Astrocyte of the cerebellum (primary cell): ENCODE measurements around the gene IFT22.

Experiments used
- DNase-seq: peaks from one replicate; pipeline ENCODE4 v3.0.0-alpha.2; 2011; ENCODE audit warnings: low read depth
- H3K4me3 ChIP-seq: 2 replicates; pipeline ENCODE4 v1.5.1; 2011; ENCODE audit warnings: mild to moderate bottlenecking, low read depth, low read length, moderate library complexity
- CTCF ChIP-seq: IDR thresholded peaks from 2 replicates; pipeline ENCODE4 v1.5.1; 2012; ENCODE audit warnings: low read length, low read depth, moderate library complexity, mild to moderate bottlenecking; ENCODE audit errors: missing control alignments
- in situ Hi-C: cut with HindIII; loops from 2 replicates; pipeline ENCODE4 v1.10.0; 2017; ENCODE audit warnings: low sequenced_read_pairs

IFT22 gene

GRCh38 chr7:101321491-101322401 lies at the start of gene IFT22:
Gene IFT22, minus strand, starts transcription at chr7:101321812. Its CDS starts 103 bp downstream, at chr7:101321709.
- TF ChIP-seq CTCF, result peak; percentile 51
- DNase-seq, result peak; percentile 71
- peak within 1 kb of the TSS; percentile 91 for H3K4me3 ChIP-seq
- in situ Hi-C loops, result no loop called here

- no peak for TF ChIP-seq CTCF
- no peak for DNase-seq
- no peak overlapping the region for H3K4me3 ChIP-seq
- in situ Hi-C loops, result no loop called here
These were observed 49.2 kb upstream of the IFT22 start for GRCh38 chr7:101370836-101371235.

GRCh38 chr7:101368422-101369165 lies 47.0 kb upstream of the IFT22 start:
- in situ Hi-C loops, result no loop called here
- no peak for DNase-seq
- no peak overlapping the region for H3K4me3 ChIP-seq
- no peak for TF ChIP-seq CTCF

GRCh38 chr7:101367676-101368075 lies 46.1 kb upstream of the IFT22 start:
- in situ Hi-C loops, result no loop called here
- no peak for DNase-seq
- TF ChIP-seq CTCF, result no peak
- H3K4me3 ChIP-seq, result no peak overlapping the region

DNA sequence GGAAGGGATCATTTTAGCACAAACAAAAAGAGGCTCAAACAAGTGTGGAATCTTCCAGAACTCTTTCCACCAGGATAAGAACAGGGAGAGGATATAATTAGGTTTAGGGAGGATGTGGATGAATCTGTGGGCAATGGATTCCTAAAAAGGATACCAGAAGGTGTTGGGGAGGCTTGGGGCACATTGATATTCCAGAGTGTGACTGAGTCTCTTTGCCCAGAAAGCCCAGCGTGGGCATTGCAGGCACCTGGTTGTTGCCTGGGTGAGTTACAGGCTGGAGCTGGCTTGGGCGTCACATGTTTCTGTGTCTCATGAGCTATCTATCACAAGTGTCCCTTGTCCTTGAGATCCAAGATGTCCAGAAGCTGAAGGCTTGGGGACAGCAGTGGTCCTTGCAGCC lies 44.3 kb upstream of the IFT22 start:
- DNase-seq, result no peak
- no peak for TF ChIP-seq CTCF
- H3K4me3 ChIP-seq, result no peak overlapping the region
- in situ Hi-C loops, result no loop called here

GRCh38 chr7:101363734-101364374 lies 42.2 kb upstream of the IFT22 start:
- DNase-seq, result peak; percentile 35
- TF ChIP-seq CTCF, result peak; percentile 86
- in situ Hi-C loops, result no loop called here
- peak overlapping the region; percentile 40 for H3K4me3 ChIP-seq
